Activated CD4-positive, alpha-beta T cell treated with anti-CD3 and anti-CD28 coated beads, Interleukin-2, amount 10 ng/mL, durations not matched to agents 24 days and 14 days (primary cell): ENCODE results near the gene ANKRD33B. TPM values are rescaled to one million over a fixed set of nuclear protein-coding genes. Genes with fewer than 3 reads are reported as not detected.

Source experiments
- DNase-seq: peaks from one replicate; pipeline ENCODE4 v3.0.0; 2022
- H3K27ac Mint-ChIP-seq: one replicate; pipeline ENCODE4 v1.8.0; 2022; ENCODE audit warnings: mild to moderate bottlenecking, mixed read lengths
- H3K27me3 Mint-ChIP-seq: one replicate; pipeline ENCODE4 v1.8.0; 2022; ENCODE audit warnings: mixed read lengths
- H3K36me3 Mint-ChIP-seq: one replicate; pipeline ENCODE4 v1.8.0; 2022; ENCODE audit warnings: low read depth, mild to moderate bottlenecking, mixed read lengths
- H3K4me1 Mint-ChIP-seq: one replicate; pipeline ENCODE4 v1.8.0; 2021; ENCODE audit warnings: mixed read lengths
- H3K4me3 Mint-ChIP-seq: one replicate; pipeline ENCODE4 v1.8.0; 2022; ENCODE audit warnings: mild to moderate bottlenecking, moderate library complexity, mixed read lengths
- H3K9me3 Mint-ChIP-seq: one replicate; pipeline ENCODE4 v1.8.0; 2021; ENCODE audit warnings: mixed read lengths
- intact Hi-C: fragments of 100-400 bp; cut with micrococcal nuclease; formaldehyde crosslinking; loops from one replicate; pipeline ENCODE4 v1.15.1; 2023
- total RNA-seq: library from RNA; stranded (reverse); gene quantifications from 2 replicates; pipeline ENCODE4 v1.2.3, GENCODE V29; 2022

The ANKRD33B gene
- total RNA-seq, 1 donor from 2014 or later, result 21.7 TPM

DNA sequence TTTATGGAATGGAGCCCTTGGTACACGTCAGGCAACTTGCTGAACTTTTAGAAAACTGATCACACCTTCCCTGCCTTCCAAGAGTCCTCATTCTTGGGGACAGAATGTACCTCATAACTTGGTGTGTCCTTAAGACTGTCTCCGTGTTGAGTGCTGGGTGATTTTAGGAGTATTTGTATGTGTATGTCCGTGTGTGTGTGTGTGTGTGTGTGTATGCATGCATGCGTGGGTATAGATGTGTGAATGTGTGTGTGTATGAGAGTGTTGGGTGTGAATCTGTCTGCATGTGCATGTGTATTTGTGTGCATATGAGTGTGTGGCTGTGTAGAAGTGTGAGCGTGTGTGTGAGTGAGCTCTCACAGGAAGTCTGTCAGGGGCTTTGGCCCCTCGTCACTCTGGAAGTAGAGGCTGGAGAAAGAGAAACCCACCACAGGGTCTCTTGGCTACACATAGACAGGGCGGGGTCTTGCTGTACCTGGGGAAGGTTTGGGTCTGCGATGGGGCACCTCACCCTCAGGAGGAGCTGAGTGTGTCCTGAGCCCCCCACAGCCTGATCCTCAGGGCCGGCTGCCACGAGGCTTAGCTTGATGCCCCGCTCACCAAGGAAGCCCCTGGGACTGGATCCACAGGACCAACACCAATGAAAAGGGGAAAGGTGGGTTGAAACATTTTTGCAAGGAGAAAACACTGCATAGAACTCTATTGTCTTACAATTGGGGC is 33.1 kb upstream of the ANKRD33B start:
- no peak overlapping the region for H3K27ac Mint-ChIP-seq
- no peak for DNase-seq
- no peaks in the 10 kb centered on the region for H3K9me3 Mint-ChIP-seq
- no peak overlapping the region for H3K4me3 Mint-ChIP-seq
- intact Hi-C loops, result no loop called here
- H3K36me3 Mint-ChIP-seq, result no peaks in the 10 kb centered on the region
- peaks cover 11% of the 10 kb centered on the region for H3K27me3 Mint-ChIP-seq
- H3K4me1 Mint-ChIP-seq, result peaks cover 2% of the 10 kb centered on the region

DNA sequence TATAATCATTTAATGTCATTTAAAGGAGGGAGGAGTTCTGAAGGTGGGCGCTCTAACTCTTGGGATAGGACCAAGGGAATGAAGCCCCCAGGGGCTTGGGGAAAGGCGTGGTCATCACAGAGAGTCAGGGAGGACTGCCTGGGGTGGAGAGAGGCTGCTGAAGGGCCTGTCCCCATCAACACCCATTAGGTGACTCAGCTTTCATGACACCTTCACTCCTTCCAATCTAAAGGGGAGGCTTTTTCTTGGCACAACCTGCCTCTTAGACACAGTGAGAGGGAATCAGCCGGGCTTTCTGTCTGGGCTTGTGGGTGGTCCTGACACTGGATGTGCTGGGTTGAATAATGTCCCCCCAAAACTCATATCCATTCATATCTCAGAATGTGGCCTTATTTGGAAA is 31.4 kb upstream of the ANKRD33B start:
- no peak overlapping the region for H3K4me3 Mint-ChIP-seq
- intact Hi-C loops, result no loop called here
- H3K9me3 Mint-ChIP-seq, result no peaks in the 10 kb centered on the region
- no peak for DNase-seq
- peaks cover 10% of the 10 kb centered on the region for H3K4me1 Mint-ChIP-seq
- H3K27ac Mint-ChIP-seq, result no peak overlapping the region
- peaks cover 11% of the 10 kb centered on the region for H3K27me3 Mint-ChIP-seq
- no peaks in the 10 kb centered on the region for H3K36me3 Mint-ChIP-seq

DNA sequence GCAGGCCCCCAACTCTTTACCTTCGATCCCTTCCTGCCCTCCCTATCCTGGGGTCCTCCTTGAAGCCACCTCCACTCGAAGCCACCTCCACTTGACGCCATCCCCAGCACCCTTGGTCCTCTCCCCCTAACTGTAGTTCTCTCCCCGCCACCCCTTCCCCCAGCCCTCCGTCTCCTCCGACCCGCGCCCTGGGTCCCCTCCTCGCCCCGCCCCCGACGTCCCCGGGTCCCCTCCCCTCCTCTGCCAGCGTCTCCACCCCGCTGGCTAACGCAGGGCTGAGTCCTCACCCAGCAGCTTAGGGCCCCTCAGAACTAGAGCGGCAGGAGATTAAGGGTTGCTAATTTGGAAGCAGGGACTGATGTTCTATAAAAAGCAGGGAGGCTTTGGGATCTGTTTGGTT is 30.6 kb upstream of the ANKRD33B start:
- intact Hi-C loops, result no loop called here
- Mint-ChIP-seq H3K27ac (no peak overlapping the region), H3K4me1 (peaks cover 14% of the 10 kb centered on the region), H3K27me3 (peaks cover 14% of the 10 kb centered on the region), H3K36me3 (no peaks in the 10 kb centered on the region), H3K9me3 (no peaks in the 10 kb centered on the region), H3K4me3 (no peak overlapping the region)
- no peak for DNase-seq

DNA sequence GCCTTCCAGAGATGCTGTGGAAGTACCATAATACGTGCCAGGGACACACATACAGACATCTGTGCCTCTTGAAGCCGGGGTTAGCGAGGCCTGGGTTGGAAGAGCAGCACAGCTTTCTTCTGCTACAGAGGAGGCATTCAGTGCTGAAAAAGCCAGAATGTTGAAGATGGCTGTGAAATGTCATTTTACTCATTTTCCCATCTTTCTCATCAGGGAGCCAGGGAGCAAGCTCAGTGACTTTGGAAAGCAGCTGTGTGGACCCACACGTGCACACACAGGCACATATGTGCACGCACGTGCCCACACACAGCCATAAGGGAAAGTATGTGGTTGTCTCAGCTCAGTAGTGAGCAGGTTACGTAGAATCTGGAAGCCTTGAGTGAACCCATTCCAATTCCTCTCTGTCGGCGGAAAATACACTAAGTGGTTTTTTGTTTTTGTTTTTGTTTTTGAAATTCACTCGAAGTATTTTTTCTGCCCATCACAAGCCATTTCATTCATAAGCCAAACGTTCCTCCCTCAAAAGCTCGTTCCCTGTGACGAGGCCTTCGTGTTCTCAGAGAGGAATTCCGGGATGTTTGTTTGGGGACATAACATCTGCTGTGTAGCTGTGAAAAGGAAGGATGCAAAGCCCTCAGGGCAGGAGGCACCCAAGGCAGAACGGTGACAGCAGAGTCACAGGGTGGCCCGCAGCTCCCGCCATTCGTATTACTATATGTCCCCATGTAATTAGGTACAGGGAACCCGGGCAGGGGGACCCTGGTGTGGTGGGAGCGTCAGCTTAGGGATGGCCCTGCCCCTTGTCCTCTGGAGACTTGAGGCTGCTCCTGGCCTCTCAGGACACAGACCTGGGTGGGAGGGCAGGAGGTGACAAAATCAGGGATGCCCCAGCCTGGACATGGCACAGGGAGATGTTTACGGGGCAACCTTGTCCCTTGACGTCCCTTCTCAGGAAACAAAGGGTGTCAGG is 29.0 kb upstream of the ANKRD33B start:
- Mint-ChIP-seq H3K27ac (no peak overlapping the region), H3K4me3 (no peak overlapping the region), H3K36me3 (no peaks in the 10 kb centered on the region), H3K9me3 (no peaks in the 10 kb centered on the region), H3K27me3 (peaks cover 17% of the 10 kb centered on the region), H3K4me1 (peaks cover 12% of the 10 kb centered on the region)
- intact Hi-C loops, result no loop called here
- DNase-seq, result no peak

DNA sequence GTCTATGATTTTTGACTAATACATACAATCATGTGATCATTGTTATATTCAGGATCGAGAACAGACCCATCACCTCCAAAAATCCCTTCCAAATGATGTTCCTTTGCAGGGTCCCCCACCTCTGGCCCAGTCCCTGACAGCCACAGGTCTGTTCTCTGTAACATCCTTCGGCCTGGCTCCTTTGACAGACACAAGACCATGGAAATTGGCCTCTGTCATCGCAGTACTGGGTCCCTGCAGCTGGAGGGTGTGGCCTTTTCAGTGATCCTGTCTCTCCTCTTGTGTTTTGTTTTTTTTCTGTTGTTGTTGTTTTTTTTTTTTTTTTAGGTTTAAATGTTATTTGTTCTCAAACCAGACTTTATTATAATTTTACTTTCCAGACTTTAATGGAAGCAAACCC is 27.4 kb upstream of the ANKRD33B start:
- no peak overlapping the region for H3K27ac Mint-ChIP-seq
- H3K27me3 Mint-ChIP-seq, result peaks cover 17% of the 10 kb centered on the region
- H3K4me3 Mint-ChIP-seq, result no peak overlapping the region
- no peaks in the 10 kb centered on the region for H3K9me3 Mint-ChIP-seq
- intact Hi-C loops, result no loop called here
- DNase-seq, result no peak
- no peaks in the 10 kb centered on the region for H3K36me3 Mint-ChIP-seq
- H3K4me1 Mint-ChIP-seq, result peaks cover 12% of the 10 kb centered on the region

DNA sequence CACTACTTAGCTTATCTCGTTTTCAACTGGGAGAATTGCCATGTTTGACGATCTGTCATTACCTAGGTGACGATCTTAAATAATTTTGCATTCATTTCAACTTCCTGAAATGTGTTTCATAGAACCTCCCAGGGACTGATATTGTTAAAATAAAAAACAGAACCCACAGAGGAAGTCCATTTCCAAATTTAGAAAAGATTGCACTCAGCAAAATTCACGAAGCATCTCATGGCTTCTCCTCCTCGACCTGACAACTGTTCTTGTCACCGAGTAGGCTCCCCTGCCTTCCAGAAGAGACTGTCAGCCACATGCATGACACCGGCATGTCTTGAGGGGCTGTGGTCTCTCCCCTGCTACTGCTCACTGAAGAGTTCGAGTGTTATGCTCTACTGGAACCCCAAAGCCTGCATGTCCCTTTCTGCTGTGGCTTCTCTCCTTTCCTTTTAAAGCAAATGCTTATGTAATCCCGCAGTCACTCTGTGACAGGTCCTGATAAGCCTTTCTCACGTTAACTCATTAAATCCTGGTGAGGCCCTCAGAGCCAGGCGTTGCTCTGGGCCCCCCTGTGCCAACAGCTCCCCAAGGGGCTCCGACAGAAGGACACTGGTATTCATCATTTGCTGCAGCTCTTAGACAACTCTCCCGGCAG is 26.8 kb upstream of the ANKRD33B start:
- Mint-ChIP-seq H3K9me3 (no peaks in the 10 kb centered on the region), H3K4me3 (peak overlapping the region; percentile 52), H3K27me3 (peaks cover 17% of the 10 kb centered on the region), H3K27ac (no peak overlapping the region), H3K36me3 (no peaks in the 10 kb centered on the region), H3K4me1 (peaks cover 12% of the 10 kb centered on the region)
- intact Hi-C loops, result no loop called here
- DNase-seq, result peak; percentile 60

DNA sequence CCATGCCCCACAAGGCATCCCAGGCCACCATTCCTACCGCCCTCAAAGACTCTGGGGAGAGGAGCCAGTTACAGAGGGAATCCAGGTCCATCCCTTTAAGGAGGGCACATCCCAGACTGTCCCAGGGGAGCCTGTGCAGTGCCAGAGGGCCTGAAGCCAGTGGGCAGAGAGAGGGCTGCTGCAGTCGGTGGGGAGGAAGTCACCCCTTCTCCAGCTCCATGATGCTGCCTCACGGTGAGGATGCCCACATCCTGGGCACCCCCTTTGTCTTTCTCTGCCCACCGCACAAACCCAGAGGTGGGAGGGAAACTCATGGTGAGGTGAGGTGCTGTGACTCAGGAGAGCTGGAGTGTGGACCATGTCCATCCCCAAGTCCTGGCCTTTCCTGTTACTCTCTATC is 26.2 kb upstream of the ANKRD33B start:
- DNase-seq, result no peak
- H3K27me3 Mint-ChIP-seq, result peaks cover 19% of the 10 kb centered on the region
- no peaks in the 10 kb centered on the region for H3K9me3 Mint-ChIP-seq
- H3K4me3 Mint-ChIP-seq, result no peak overlapping the region
- H3K4me1 Mint-ChIP-seq, result peaks cover 12% of the 10 kb centered on the region
- intact Hi-C loops, result no loop called here
- H3K36me3 Mint-ChIP-seq, result no peaks in the 10 kb centered on the region
- no peak overlapping the region for H3K27ac Mint-ChIP-seq

DNA sequence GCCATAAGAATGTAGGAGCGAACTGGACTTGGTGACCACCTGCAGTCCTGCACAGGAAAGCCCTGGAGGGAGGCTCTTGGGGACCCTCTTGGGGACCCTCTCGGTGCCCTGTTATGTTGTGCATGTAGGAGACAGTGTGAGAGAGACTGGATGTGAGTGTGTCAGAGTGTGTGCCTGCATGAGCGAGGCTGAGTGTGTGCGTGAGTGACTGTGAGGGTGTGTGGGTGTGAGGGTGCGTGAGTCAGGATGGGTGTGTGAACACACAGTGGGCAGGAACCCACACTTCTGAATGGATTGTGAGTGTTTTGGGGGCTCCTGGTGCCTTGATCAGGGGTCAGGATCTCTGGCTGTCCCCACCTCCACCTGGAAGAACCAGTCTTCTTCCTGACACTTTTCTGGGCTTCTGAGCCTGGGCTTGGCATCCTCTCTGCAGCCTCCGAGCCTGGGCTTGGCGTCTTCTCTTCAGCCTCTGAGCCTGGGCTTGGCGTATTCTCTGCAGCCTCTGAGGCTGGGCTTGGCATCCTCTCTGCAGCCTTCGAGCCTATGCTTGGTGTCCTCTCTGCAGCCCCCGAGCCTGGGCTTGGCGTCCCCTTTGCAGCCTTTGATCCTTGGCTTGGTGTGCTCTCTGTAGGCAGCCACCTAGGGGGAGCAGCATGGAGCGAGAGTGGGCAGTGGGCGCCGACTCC is 25.6 kb upstream of the ANKRD33B start:
- intact Hi-C loops, result no loop called here
- DNase-seq, result no peak
- H3K27me3 Mint-ChIP-seq, result peaks cover 20% of the 10 kb centered on the region
- peaks cover 12% of the 10 kb centered on the region for H3K4me1 Mint-ChIP-seq
- H3K4me3 Mint-ChIP-seq, result no peak overlapping the region
- no peaks in the 10 kb centered on the region for H3K36me3 Mint-ChIP-seq
- peak overlapping the region; percentile 1 for H3K27ac Mint-ChIP-seq
- H3K9me3 Mint-ChIP-seq, result no peaks in the 10 kb centered on the region

DNA sequence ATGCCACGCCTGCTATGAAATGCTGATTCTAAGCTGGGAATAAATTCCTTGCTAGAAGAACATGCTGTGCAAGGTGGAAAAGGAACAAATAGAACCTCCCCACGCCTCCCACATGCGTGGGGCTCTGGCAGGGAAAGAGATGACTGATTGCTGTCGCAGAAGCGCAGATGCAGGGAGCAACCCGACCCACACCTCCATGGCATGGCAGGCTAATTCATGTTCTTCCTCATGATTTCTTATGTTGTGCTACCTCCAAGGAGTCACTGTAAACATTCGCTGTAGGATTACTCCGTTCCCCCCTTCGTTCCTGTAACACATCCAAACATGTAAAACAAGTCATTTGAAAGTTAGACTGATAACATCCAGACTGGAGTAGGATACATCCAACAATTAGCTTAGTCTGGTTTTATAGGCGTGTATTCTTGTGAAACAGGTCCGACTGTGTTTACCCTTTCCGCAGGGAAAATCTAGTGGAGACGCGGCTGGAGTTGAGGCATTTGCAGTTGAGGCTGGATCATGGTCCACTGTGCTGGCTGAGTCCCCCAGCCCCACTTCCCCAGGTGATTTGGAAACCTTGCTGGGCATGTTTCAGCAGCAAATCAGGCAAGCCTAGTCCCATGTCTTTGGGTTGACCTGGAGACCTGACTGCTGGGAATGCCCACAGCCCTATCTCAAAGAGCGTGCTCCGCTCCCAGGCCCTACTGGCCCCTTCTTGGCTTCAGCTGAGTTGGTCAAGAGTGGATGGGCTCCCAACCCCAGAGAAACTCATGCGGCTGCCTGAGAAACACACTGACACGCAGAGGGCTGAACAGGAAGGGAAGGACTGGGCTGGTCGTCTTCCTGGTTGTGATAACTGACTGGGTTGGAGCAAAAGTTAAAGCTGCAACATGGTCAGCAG is 24.8 kb upstream of the ANKRD33B start:
- intact Hi-C loops, result no loop called here
- H3K27ac Mint-ChIP-seq, result no peak overlapping the region
- H3K27me3 Mint-ChIP-seq, result peaks cover 25% of the 10 kb centered on the region
- H3K9me3 Mint-ChIP-seq, result no peaks in the 10 kb centered on the region
- no peak for DNase-seq
- H3K4me3 Mint-ChIP-seq, result no peak overlapping the region
- no peaks in the 10 kb centered on the region for H3K36me3 Mint-ChIP-seq
- peaks cover 12% of the 10 kb centered on the region for H3K4me1 Mint-ChIP-seq

DNA sequence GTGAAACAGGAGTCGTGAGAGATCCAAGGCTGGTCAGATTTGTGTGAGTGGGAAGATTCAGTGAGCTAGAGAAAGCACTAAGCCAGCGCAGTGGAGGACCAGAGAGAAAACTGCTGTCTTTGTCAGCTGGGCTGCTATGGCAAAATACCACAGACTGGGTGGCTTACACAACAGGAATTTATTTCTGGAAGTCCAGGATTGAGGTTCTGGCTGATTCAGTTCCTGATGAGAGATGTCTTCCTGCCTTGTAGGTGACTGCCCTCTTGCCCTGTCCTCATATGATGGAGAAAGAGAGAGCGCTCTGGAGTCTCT is 24.2 kb upstream of the ANKRD33B start:
- Mint-ChIP-seq H3K4me3 (no peak overlapping the region), H3K27me3 (peaks cover 28% of the 10 kb centered on the region), H3K36me3 (no peaks in the 10 kb centered on the region), H3K9me3 (no peaks in the 10 kb centered on the region), H3K4me1 (peaks cover 12% of the 10 kb centered on the region), H3K27ac (no peak overlapping the region)
- intact Hi-C loops, result no loop called here
- DNase-seq, result no peak

DNA sequence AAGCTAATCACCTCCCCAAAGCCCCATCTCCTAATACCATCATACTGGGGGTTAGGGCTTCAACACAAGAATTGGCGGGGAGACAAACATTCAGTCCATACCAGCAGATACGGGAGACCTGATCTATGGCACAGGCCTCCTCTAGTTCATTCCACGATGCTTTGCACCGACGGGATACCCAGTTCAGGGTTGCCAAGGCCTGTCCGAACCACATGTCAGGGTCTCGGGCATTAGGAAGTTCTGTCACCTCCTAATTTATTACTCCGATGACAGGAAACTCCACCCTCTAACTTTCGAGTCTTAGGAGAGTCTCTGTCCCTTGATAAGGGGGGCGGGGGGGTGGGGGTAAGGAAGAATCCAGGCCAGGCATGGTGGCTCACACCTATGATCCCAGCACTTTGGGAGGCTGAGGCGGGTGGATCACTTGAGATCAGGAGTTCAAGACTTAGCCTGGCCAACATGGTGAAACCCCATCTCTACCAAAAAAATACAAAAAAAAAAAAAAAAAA is 23.8 kb upstream of the ANKRD33B start:
- H3K4me1 Mint-ChIP-seq, result peaks cover 12% of the 10 kb centered on the region
- H3K36me3 Mint-ChIP-seq, result no peaks in the 10 kb centered on the region
- intact Hi-C loops, result no loop called here
- no peaks in the 10 kb centered on the region for H3K9me3 Mint-ChIP-seq
- no peak overlapping the region for H3K27ac Mint-ChIP-seq
- no peak for DNase-seq
- H3K27me3 Mint-ChIP-seq, result peaks cover 27% of the 10 kb centered on the region
- H3K4me3 Mint-ChIP-seq, result no peak overlapping the region

DNA sequence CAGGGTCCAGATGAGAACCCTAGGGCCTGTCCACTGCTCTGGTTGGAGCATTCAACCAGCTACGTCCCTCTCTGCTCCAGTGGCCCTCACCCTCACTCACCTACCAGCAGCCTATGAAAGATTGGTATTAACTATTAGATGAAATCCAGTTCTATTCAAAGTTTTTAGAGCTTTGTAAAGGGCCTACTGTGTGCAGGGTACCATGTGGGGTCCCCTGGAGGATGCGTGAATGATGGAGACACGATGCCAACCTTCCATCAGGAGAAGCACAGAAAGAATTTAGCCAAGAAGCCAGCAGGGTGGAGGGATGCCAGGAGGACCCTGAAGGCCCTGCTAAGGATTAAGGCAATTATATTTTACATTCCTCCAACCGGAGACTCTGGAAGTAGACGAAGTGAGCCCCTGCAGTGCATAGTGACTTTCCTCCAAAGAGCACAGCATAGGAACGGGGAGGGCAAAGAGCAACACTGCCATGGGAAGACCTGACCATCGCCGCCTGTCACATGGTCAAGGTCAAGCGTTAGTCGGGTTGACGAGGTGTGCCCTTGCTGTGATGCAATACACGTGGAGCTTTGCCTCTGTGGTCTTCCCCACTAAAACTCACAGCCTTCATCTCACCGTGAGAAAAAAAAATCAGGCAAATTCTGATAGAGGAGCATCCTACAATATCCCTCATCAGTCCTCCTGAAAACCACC is 22.8 kb upstream of the ANKRD33B start:
- Mint-ChIP-seq H3K36me3 (no peaks in the 10 kb centered on the region), H3K27ac (no peak overlapping the region), H3K4me1 (peaks cover 12% of the 10 kb centered on the region), H3K27me3 (peaks cover 30% of the 10 kb centered on the region), H3K9me3 (no peaks in the 10 kb centered on the region), H3K4me3 (no peak overlapping the region)
- no peak for DNase-seq
- intact Hi-C loops, result no loop called here
